HTERT RPE-1 (cell line): ENCODE results near the gene EIPR1.

Experiments used
- in situ Hi-C: fragments of 300-500 bp; cut with MboI; formaldehyde crosslinking; loops from 4 replicates; pipeline ENCODE4 v1.14.3; 2020; ENCODE audit warnings: low sequenced_read_pairs

The EIPR1 gene

DNA sequence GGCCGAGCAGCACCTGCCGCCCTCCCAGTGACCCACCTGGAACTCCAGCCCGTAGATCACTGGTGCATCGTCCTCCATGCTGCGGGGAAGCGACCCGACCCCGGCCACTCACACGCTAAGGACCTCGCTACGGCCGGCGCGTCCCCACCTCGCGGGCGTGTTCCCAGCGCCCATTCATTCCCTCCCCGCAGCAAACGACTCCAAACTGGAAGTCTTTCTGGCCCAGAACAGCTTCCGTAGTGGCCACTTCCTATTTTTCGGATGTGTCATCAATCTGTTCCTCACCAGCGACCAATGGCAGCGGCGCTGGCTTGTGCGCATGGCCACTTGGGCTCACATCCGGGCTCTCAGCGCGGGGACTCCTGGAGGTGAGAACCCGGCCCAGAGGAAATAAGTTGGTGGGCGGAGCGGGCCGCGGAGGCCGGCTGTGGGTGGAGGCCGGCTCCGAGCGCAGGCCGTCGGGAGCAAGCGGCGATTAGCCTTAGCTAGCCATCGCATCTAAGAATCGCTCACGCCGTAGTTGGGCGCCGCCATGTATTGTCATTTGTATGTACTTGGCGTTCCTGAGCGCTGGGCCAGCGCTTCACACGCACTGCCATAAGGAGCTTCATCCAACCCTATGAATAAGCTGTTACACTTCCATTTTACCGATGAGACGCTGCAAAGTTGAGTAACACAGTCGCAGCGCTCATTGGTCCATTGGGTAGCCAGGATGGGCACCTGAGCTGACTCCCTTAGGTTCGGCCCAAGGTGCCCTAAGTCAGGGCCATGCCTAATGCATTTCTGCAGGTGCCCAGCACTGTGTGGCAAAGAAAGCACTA, at the start of gene EIPR1:
EIPR1 (minus strand) TSS at position 207 of the 821 bp plus-strand sequence; CDS start at position 78, 129 bp downstream.
- in situ Hi-C loops: no loop called here

DNA sequence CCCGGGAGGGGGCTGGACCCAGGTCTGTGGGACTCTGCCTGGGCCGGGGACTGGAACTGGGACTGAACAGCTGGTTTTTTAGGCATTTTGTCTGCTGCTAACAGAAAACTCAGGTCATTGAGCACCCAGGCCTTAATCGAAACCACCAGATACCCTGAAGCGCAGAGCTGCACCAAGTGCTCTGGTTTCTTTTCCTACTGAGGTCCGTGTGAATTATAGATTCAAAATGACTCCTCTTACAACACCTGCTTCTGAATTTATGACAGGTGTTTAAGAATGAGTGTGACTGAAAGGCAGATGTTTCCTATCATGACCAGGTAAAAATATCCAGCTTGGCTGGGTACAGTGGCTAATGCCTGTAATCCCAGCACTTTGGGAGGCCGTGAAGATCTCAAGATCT, 49.7 kb upstream of the EIPR1 start:
- in situ Hi-C loops: no loop called here

DNA sequence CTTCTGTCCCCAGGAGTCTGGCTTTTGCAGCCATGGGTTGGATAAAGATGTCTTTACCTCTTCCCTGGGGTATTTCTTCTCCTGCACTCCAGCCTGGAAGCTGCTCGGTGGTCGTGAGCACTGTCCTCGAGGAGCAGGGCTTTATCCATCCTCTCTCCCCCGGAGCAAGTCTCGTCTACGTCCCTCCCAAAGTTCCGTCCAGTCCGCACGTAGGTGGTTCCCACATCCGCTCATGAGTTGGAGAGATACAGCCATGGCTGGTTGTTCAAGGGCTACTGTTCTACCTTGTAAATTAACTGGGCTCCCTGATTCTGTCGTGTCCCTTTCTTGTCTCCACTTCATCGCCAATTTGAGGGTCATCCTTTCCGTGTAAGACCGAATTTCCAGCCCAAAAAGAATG, 49.0 kb upstream of the EIPR1 start:
- in situ Hi-C loops: no loop called here

DNA sequence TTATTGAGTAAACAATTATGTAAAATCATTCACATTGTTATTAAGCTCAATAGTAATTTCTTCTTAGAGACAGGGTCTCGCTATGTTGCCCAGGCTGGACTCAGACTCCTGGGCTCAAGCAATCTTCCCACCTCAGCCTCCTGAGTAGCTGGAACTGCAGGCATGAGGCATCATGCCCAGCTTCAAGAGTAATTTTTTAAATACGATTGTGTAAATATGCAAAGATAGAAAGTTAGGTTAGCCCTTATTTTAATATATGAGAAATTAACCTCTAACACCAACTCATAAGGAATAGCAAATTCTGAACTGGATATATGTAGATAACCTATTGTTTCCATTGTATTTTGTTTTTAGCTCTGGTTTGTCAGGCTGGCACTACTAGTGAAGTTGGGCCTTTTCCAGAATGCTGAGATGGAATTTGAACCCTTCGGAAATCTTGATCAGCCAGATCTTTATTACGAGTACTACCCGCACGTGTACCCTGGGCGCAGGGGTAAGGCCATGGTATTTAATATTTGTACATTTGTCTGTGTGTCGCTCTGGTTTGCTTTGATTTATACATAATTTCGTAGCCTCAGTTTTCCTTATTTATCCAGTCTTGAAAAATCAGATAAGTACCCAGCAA, 46.7 kb upstream of the EIPR1 start:
- in situ Hi-C loops: no loop called here

DNA sequence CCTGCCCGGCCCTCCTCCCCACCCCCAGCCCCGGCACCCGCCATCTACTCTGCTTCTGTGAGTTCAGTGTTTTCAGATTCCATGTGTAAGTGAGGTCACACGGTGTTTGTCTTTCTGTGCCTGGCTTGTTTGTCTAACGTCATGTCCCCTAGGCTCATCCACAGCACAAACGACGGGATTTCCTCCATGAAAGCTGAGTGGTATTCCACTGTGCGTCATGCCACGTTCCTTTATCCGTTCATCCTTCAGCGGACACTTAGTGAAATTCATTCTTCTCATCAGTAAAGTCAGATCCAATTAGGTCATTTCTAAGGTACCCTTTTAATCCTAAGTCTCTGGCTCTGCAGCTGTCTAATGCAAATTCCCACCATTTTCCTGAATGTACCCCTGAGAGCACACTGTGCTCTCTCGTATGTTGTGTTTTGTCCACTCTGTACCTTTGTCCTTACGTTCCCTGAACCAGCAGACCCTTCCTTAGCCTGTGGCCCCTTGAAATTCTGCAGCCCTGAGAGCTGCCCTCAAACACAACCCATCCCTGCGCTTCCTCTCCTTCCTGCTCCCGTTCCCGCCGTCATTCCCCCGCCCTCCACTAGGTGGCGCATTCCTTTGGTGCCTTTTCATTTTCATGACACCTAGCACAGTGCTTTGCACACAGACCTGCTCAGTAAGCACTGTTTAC, 46.0 kb upstream of the EIPR1 start:
- in situ Hi-C loops: no loop called here

DNA sequence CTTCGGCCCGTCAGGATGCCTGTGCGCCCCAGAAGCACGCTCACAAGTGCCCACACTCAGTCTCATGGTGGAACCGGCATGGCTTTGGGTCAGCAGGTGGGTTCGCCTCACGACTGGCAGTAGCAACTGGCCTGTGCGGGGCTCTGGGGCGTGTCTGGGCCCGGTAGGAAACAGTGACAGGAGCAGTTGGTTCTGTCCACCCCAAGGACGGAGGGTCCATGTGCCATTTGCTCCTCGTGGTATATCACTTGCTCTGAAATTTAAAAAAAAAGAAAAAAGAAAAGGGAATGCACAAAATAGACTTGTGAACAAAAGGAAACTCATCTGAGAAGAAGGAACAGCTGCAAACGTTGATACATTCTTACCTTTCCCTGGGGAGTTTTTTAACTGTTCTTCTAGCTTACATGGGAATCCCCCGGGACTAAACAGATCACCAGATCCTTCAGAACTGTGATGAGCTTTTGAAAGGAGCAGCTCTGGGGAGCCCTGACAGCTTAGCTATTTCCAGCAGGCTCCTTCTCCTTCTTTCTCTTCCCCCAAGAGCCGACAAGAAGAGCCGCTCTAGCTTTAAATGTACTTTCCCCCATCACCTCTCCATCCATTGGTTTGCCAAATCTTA, 44.7 kb upstream of the EIPR1 start:
- in situ Hi-C loops: no loop called here

DNA sequence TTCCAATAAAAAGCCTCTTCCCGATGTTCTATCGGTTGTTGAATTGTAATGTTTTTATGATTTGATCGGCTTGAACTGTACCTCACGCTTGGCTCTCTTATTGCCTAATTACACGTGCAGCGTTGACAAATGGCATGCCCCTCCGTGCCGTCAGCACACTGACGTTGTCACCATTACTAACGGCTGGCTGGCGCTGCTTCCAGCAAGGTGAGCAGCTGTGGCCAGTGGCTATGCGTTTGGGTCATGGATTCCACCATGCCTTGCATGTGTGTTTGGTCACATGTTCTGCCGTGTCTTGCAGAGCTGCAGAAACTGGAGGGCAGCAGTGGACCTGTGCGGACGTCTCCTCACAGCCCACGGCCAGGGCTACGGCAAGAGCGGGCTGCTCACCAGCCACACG, 44.0 kb upstream of the EIPR1 start:
- in situ Hi-C loops: no loop called here

DNA sequence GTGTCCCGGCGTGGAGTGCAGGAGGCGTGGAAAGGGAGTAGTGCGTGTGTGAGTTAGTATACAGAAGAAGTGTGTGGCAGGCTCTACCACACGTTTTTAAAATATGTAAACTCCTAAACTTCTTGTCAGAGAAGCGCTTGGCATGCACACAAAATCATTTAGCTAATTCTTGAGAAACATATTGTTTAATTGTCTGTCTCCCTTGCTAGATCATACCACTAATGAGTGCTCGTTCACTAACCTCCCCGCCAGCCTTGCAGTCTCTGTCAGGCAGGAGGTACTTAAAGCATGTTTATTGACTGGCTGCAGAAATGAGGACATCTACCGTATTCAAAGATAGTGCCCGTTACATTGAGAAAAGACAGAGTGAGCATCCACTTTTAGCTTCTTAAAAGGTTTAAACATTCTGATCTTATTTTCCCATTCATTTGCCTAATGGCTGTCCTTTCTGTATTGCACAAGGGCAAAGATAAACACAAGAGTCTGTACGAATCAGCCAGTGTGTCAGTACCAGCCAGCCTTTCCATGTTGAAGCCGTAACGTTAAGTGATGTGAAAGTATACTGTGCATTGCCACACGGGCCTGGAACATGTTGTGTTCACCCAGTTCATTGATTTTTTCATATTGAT, 43.3 kb upstream of the EIPR1 start:
- in situ Hi-C loops: no loop called here

DNA sequence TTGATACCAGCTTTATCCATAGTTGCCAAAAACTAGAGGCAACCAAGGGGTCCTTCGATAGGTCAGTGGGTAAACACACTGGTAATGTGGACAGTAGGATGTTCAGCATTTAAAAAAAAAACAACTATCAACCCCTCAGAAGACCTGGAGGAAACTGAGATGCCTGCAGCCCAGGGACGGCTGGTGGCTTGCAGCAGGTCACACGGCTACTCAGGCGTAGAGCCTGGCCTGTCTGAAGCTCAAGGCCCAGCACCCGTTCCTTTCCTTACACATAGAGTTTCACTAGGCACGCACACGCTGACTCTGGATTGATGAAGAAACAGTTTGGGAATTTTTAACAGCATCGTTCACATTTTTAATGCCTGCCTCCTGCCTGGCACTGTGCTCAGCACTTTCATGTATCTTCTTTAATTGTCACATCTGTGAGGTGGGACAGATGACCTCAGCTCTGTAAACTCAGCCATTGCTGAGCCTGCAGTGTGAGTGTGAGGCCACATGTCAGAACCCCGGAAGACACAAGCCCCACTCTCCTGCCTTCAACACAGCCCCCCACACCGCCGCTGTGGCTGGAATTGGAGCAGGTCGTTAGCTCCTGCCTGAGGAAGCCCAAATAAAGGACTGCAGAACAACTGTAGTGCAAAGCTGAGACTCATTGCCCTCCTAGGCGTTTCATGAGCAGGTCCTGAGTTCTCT, 42.6 kb upstream of the EIPR1 start:
- in situ Hi-C loops: no loop called here

DNA sequence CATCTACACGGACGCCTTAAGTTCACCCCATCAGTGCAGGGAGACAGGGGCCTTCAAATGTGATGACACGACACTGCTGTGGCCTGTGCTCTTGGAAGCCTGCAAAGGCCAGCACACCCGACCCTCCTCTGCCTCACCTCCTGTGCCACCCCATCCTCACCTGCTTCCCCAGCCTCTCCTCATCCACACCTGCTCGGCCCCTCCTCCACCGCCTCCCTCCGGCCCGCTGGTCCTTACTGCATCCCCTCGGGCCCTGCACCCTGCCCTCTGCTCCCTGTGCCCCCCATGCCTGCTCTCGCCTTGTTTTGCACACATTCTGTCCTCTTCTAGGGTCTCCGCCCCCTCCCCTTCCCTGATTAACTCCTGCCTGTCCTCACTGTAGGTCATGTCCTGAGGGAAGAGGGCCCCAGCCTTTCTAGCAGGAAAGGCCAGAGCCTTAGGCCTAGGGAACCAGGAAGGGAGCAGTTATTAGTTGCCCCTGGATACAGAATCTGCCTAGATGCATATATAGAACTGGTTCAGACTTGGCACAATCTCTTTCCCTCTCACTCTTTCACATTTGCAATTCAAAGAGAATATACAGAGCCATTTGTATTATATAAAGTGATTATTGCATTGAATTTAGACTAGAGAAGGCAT, 41.3 kb upstream of the EIPR1 start:
- in situ Hi-C loops: no loop called here

DNA sequence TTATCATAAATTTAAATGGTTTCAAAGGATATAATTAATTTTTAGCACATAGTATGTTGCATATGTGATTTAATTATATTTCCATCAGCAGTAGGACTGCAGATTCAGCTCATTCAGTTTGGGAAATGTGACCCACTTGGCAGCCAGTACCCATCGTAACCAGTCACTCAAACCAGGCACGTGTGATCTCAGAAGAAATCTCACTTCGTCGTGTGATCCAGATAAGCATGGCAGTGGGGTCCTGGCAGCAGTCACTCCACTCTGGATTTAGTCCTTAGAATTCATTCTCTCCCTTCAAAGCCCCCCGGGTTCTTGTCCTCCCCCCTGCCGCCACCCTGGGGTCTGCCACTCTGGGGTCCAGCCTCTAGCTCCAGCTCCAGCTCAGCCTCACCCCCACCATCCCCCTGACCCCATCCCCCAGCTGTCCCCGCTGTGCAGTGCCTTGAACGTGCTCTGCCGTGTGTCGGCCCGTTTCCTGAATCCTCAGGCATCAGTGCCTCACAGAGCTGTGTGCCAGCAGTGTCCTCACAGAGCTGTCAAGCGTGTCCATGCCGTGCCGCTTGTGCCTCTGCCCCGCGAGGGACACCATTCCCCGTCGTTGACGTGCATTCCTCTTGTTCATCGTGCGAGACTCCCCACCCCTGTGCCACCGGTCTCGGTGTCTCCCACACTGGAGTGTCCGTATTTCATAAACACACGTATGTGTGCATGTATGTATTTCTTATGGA, 36.7 kb upstream of the EIPR1 start:
- in situ Hi-C loops: no loop called here

DNA sequence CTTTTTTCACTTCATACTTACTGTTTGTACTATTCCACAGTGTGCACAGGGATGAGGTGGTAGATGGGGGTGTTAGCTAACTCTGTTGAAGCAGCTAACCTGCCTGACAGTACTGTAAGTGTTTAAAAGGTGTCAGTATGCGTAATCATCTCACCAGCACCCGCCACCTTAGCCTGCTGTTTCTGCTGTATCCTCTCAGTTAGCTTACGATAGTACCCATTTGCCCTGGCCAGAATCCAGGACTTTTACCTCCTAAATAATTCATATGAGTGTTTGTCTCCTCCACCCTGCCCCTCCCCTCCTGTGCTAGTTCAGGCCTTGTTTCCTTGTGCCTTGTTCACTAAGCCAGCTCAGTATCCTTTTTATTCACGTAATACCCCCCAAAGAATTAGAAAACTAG, 36.1 kb upstream of the EIPR1 start:
- in situ Hi-C loops: no loop called here

DNA sequence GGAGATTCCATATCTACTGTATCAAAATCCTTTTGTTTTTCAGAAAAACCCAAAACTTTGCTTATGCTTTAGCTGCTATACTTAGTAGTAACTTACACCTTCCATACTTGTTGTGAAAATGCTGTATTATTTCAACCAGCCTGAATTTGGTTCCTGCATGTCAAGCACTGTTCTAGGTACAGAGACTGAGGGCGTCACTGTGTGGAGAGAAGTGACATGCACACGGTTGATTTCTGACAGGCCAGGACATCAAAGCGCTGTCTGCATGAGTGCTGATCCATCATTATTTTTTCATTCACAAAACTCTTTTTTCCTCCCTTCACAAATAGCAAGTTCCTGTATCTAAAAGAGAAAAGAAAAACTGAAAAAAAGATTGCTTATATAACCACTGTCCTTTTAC, 33.5 kb upstream of the EIPR1 start:
- in situ Hi-C loops: no loop called here

DNA sequence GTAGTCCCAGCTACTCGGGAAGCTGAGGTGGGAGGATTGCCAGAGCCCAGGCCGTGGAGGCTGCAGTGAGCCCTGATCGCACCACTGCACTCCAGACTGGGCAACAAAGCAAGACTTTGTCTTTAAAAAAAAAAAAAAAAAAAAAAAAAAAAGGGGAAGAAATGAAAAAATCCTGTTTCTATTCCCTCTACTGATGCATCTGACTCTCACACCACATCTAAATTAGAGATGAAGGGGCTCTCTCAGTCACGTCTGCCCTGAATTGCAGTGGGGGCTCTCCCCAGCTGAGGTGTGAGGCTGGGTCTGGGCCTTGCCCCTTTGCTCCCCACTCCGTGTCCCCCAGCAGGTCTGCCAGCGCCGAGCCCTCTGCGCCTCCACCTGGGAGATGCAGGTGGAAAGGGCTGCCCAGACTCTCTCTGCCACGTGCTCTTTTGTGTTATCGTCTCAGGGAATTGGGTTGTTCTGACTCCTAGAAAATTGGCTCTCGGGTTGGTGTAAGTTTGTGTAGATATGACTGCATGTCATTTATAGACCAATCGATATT, 32.1 kb upstream of the EIPR1 start:
- in situ Hi-C loops: no loop called here

DNA sequence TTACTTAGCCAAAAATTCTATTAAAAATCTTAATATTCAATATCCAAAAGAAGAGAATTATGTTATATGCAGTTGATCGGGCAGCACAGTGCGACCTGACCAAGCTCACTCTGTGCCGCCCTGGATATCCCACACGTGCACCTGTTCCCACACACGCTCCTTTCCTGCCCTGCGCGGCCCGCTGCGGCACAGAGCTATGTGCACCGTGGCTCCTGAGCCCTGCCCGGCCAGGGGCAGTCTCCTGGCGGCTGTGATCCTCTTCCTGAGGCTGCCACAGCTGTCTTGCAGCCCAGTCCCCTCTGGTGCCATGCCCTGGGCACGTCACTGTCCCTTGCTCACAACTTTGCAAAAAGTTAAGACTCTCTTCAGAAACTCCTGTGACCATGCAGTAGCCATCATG, 31.2 kb upstream of the EIPR1 start:
- in situ Hi-C loops: no loop called here

DNA sequence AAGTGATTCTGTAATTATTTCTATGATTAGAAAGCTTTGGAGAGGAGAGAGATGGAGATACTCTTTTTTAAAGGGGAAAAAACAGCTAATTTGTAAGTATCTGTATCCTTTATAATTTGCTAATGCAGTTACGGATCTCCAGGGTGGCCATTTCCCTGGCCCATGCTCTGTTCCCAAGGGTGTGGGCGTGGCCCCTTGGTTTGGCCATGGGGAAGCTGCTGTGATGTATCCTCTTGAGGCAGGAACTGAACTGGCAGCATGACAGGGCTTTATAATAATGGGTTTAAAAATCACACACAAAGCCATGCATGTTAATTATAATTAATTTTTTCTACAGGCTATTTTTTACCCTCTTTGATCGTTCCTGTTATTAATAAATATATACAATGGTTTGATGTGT, 28.9 kb upstream of the EIPR1 start:
- in situ Hi-C loops: no loop called here

DNA sequence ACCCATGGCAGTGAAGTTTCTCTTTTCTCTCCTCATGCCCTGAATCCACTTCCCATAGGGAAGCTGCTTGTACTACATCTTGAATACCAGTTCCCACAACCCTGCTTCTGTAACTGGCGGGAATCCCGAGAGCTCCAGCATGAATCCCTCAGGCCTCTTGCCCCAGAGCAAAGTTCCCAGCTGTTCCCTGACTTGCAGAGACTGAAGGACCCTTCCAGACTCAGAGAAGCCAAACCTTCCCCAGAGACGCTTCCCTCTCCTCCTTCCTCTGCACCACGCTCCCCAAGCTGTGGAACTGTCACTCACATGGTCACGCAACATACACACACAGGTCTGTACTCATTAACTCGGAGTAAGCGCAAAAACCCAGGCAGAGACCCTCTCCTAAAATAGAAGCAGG, 28.3 kb upstream of the EIPR1 start:
- in situ Hi-C loops: no loop called here

DNA sequence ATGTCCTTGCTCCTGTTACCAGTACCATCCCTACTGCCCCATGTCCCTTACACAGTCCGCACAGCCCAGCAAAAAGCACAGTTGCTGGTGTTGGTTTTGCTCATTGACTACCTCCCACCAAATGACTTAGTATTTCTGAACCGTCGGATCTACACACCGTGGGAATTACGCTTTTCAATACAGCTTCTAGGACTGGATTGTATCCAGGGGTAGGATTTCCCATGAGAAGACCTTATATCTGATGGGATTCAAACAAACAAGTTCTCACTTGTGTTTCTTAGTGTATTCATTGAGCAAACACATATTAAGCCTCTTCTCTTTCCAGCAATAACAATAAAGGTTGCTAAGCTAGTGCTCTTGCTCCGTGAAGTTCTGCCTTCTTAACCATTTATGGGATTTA, 27.7 kb upstream of the EIPR1 start:
- in situ Hi-C loops: no loop called here

DNA sequence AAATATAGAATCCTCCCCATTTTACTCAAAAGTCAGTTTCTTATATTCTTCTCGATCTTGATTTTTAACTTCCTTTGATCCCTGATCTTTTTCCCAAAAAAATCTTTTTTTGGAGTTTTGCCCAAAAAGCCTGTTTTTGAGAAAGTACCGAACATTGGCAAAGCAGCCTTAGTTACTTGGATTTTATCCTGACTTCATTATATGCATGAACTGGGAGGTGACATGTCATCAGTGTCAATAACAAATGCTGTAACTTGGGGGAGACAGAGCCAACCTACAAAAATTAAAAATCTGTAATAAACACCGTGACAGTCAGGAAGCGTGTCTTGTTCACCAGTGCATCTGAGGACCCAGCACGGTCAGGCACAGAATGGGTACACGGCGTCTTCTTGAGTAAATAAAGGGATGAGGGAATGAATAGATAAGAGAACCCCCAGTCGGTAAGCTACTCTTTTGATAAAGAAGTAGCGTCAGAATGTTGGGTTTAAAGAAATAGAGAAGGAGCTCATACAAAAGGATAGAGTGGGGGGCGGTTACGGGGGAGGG, 26.8 kb upstream of the EIPR1 start:
- in situ Hi-C loops: no loop called here
